NCI-H146 treated with DMSO at 0.1 percent for 48 hours (cell line): ENCODE data around the gene TUBA1B.

Source experiments
- DNase-seq: peaks from one replicate; lab custom pipeline; 2025; ENCODE audit not compliant: unreplicated experiment; lab: John Stamatoyannopoulos, UW

Gene TUBA1B

GRCh38 chr12:49091056-49091835 lies 39.9 kb downstream of the TUBA1B start:
- DNase-seq, result no peak

- DNase-seq, result no peak
Observed at GRCh38 chr12:49089821-49090773, 41.1 kb downstream of the TUBA1B start.

- no peak for DNase-seq
Observed at GRCh38 chr12:49088932-49089330, 42.3 kb downstream of the TUBA1B start.

- peak; percentile 92 for DNase-seq
Observed at GRCh38 chr12:49088150-49088931, 42.9 kb downstream of the TUBA1B start.

- no peak for DNase-seq
Observed at GRCh38 chr12:49086116-49086515, 45.1 kb downstream of the TUBA1B start.

GRCh38 chr12:49084438-49084837 lies 46.8 kb downstream of the TUBA1B start:
- DNase-seq, result no peak

GRCh38 chr12:49079793-49080192 lies 51.4 kb downstream of the TUBA1B start:
- no peak for DNase-seq
